ENCODE results near the gene FCHO2. TPM values are rescaled to one million over a fixed set of nuclear protein-coding genes. Genes with fewer than 3 reads are reported as not detected.

Gene FCHO2
- total RNA-seq, 1 experiment from 2014 or later: 2.5 TPM

DNA sequence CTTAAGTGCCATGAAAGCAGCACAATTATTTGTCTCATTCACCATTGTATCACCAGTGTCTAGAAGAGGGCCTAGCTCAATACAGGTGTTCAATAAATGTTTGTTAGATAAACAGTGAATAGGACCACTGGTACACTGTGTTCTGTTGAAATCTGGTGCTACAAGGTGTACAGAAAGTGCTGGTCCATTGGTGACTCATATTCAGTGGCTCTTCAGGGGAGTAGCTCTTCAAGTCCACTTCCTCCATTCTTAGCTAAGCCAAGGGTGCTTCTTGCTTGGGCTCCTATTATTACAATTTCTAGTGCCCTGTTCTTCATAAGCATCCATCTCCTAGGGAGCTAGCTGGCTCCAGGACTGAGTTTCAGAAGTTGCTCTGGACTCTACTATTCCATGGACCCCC is 6.4 kb upstream of the FCHO2 start:
- POLR2A ChIA-PET (ENCODE audit: low non-redundant PET): no interaction called here
- no TSS peak for BruUV-seq (replicated peaks)

DNA sequence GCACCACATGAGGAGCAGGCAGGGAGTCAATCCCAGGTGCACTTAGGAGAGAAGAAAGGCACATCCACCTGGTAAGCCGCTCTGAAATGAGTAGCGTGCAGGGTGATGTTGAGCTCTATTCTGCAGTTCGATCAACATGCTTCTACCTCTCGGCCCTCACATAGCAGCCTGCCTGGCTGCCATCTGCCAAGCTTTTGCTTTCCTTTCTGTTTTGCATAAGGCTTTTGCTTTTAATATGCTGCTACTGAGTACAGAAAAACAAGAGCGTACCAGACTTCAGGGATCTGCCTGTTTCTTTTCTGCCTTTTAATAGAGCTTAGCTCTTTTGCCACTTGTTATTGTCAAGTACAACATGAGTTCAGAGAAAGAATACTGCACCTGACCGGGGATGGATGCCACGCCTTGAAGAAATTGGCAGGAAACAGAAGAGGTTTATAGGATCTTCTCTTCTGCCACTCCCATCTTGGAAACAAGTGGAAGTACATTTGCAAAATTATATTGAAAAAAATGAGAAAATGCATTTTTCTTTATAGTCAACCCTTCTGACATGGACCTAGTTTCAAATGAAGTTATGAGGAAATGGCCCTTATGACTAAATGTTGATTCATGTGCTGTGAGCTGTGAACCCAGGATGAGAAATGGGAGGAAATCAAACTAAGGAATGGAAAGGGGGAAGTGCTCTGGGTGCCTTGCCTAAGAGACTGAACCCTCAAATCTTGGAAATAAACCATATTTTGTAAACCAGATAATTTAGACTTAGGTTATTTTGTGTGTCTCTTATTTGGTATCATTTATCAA is 4.0 kb upstream of the FCHO2 start:
- Histone ChIP-seq H3K4me1 (ENCODE audit: insufficient read depth, low read length, poor library complexity, severe bottlenecking) (peaks cover 5% of the 10 kb centered on the region), H3K4me3 (ENCODE audit: low read depth, low read length, poor library complexity, severe bottlenecking) (no peak overlapping the region), H3K27me3 (replicated peaks; ENCODE audit: insufficient read depth, low read depth, low read length, poor library complexity) (peaks cover 9% of the 10 kb centered on the region), H3K27ac (ENCODE audit: low read depth, low read length, poor library complexity, severe bottlenecking) (no peak overlapping the region), H3K36me3 (ENCODE audit: insufficient read depth, low read length, poor library complexity, severe bottlenecking) (no peaks in the 10 kb centered on the region), H3K9me3 (ENCODE audit: low read depth, low read length, poor library complexity, severe bottlenecking) (no peaks in the 10 kb centered on the region)
- no TSS peak for BruUV-seq (replicated peaks)
- DNase-seq (ENCODE audit: low spot score): no peak
- intact Hi-C loops (cut with micrococcal nuclease; ENCODE audit: unreplicated experiment): loop anchor here (10.0 kb wide), 1 partner anchor 263 kb away; no protein-coding TSS in a partner anchor
- ChIA-PET POLR2A (ENCODE audit: low non-redundant PET) (no interaction called here), CTCF (no interaction called here)
- TF ChIP-seq, protein P1, sequence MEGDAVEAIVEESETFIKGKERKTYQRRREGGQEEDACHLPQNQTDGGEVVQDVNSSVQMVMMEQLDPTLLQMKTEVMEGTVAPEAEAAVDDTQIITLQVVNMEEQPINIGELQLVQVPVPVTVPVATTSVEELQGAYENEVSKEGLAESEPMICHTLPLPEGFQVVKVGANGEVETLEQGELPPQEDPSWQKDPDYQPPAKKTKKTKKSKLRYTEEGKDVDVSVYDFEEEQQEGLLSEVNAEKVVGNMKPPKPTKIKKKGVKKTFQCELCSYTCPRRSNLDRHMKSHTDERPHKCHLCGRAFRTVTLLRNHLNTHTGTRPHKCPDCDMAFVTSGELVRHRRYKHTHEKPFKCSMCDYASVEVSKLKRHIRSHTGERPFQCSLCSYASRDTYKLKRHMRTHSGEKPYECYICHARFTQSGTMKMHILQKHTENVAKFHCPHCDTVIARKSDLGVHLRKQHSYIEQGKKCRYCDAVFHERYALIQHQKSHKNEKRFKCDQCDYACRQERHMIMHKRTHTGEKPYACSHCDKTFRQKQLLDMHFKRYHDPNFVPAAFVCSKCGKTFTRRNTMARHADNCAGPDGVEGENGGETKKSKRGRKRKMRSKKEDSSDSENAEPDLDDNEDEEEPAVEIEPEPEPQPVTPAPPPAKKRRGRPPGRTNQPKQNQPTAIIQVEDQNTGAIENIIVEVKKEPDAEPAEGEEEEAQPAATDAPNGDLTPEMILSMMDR (conservative IDR thresholded peaks at IDR 0.05; ENCODE audit: low read depth, low read length): no peak
- no peak for TF ChIP-seq EZH2 (IDR thresholded peaks at IDR 0.05; ENCODE audit: borderline replicate concordance, low read depth, low read length, poor library complexity, severe bottlenecking)

More for the DNA sequence above, 6.4 kb upstream of the FCHO2 start:
- intact Hi-C loops (cut with micrococcal nuclease; ENCODE audit: unreplicated experiment): no loop called here
- Histone ChIP-seq H3K4me1 (ENCODE audit: insufficient read depth, low read length, poor library complexity, severe bottlenecking) (no peaks in the 10 kb centered on the region), H3K36me3 (ENCODE audit: insufficient read depth, low read length, poor library complexity, severe bottlenecking) (no peaks in the 10 kb centered on the region), H3K27ac (ENCODE audit: low read depth, low read length, poor library complexity, severe bottlenecking) (no peak overlapping the region), H3K9me3 (ENCODE audit: low read depth, low read length, poor library complexity, severe bottlenecking) (no peaks in the 10 kb centered on the region), H3K27me3 (replicated peaks; ENCODE audit: insufficient read depth, low read depth, low read length, poor library complexity) (no peaks in the 10 kb centered on the region), H3K4me3 (ENCODE audit: low read depth, low read length, poor library complexity, severe bottlenecking) (no peak overlapping the region)
- DNase-seq (ENCODE audit: low spot score): no peak
- CTCF ChIA-PET: no interaction called here
- no peak for TF ChIP-seq EZH2 (IDR thresholded peaks at IDR 0.05; ENCODE audit: borderline replicate concordance, low read depth, low read length, poor library complexity, severe bottlenecking)
- TF ChIP-seq, protein P1 (conservative IDR thresholded peaks at IDR 0.05; ENCODE audit: low read depth, low read length): no peak

GRCh38 chr5:72954389-72954788 is 1.5 kb upstream of the FCHO2 start:
- no peaks in the 10 kb centered on the region for H3K9me3 ChIP-seq (ENCODE audit: low read depth, low read length, poor library complexity, severe bottlenecking)
- peaks cover 34% of the 10 kb centered on the region for H3K27me3 ChIP-seq (replicated peaks; ENCODE audit: insufficient read depth, low read depth, low read length, poor library complexity)
- intact Hi-C loops (cut with micrococcal nuclease; ENCODE audit: unreplicated experiment): loop anchor here (10.0 kb wide), 1 partner anchor 260 kb away; no protein-coding TSS in a partner anchor
- CTCF ChIA-PET: no interaction called here
- no TSS peak for BruUV-seq (replicated peaks)
- no peak overlapping the region for H3K27ac ChIP-seq (ENCODE audit: low read depth, low read length, poor library complexity, severe bottlenecking)
- POLR2A ChIA-PET (ENCODE audit: low non-redundant PET): no interaction called here
- no peaks in the 10 kb centered on the region for H3K36me3 ChIP-seq (ENCODE audit: insufficient read depth, low read length, poor library complexity, severe bottlenecking)
- no peak overlapping the region for H3K4me3 ChIP-seq (ENCODE audit: low read depth, low read length, poor library complexity, severe bottlenecking)
- peaks cover 5% of the 10 kb centered on the region for H3K4me1 ChIP-seq (ENCODE audit: insufficient read depth, low read length, poor library complexity, severe bottlenecking)
- TF ChIP-seq, protein P1 (conservative IDR thresholded peaks at IDR 0.05; ENCODE audit: low read depth, low read length): no peak
- no peak for TF ChIP-seq EZH2 (IDR thresholded peaks at IDR 0.05; ENCODE audit: borderline replicate concordance, low read depth, low read length, poor library complexity, severe bottlenecking)
- no peak for DNase-seq (ENCODE audit: low spot score)

All from A673 (cell line).